KMS-11 (cell line): ENCODE measurements around the gene NPTX2.
"Not testable (repeated sequence)": the region's sequence is repeated elsewhere in the genome, so short reads cannot be mapped to it uniquely, and the experiment has no call there.

Experiments
- H2AFZ ChIP-seq: fragments of 200-600 bp; sonication (generic); 2 replicates; pipeline ENCODE4 v1.6.1; 2016; ENCODE audit warnings: antibody characterized with exemption, mixed run types, low read depth
- H3K27ac ChIP-seq: fragments of 200-600 bp; sonication (generic); 2 replicates; pipeline ENCODE4 v1.6.1; 2016; ENCODE audit warnings: mild to moderate bottlenecking, mixed run types
- H3K27me3 ChIP-seq: fragments of 200-600 bp; sonication (generic); 2 replicates; pipeline ENCODE4 v1.6.1; 2017; ENCODE audit warnings: mild to moderate bottlenecking, low read depth, mixed run types, moderate library complexity; ENCODE audit not compliant: insufficient read depth
- H3K36me3 ChIP-seq: fragments of 200-600 bp; sonication (generic); 2 replicates; pipeline ENCODE4 v1.6.1; 2017; ENCODE audit warnings: mild to moderate bottlenecking, mixed run types; ENCODE audit not compliant: insufficient read depth
- H3K4me1 ChIP-seq: fragments of 200-600 bp; sonication (generic); 2 replicates; pipeline ENCODE4 v1.6.1; 2016; ENCODE audit warnings: mild to moderate bottlenecking, low read depth, mixed run types; ENCODE audit not compliant: poor library complexity, severe bottlenecking
- H3K4me2 ChIP-seq: fragments of 200-600 bp; sonication (generic); 2 replicates; pipeline ENCODE4 v1.7.0; 2016; ENCODE audit warnings: mild to moderate bottlenecking, mixed run types
- H3K4me3 ChIP-seq: fragments of 200-600 bp; sonication (generic); IDR thresholded peaks from 2 replicates; pipeline ENCODE4 v1.6.1; 2017; ENCODE audit warnings: low read depth, low read length, mixed read lengths; ENCODE audit not compliant: insufficient read depth
- H3K79me2 ChIP-seq: fragments of 200-600 bp; sonication (generic); 2 replicates; pipeline ENCODE4 v1.6.1; 2016; ENCODE audit warnings: low read depth, mixed run types; ENCODE audit not compliant: insufficient read depth
- H3K9ac ChIP-seq: fragments of 200-600 bp; sonication (generic); 2 replicates; pipeline ENCODE4 v1.6.1; 2016; ENCODE audit warnings: mild to moderate bottlenecking, mixed run types
- H4K20me1 ChIP-seq: fragments of 200-600 bp; sonication (generic); 2 replicates; pipeline ENCODE4 v1.6.1; 2016; ENCODE audit warnings: mild to moderate bottlenecking, mixed run types; ENCODE audit not compliant: insufficient read depth
- CTCF ChIP-seq: fragments of 200-600 bp; sonication (generic); conservative IDR thresholded peaks from 2 replicates; pipeline ENCODE4 v1.6.1; 2017; ENCODE audit warnings: low read depth, mild to moderate bottlenecking, antibody characterized with exemption, low read length, moderate library complexity, mixed read lengths

NPTX2 gene

GRCh38 chr7:98571006-98571405 lies 46.1 kb upstream of the NPTX2 start:
- Histone ChIP-seq H3K27me3 (no peaks in the 10 kb centered on the region), H3K4me3 (no peak overlapping the region), H3K79me2 (no peaks in the 10 kb centered on the region), H4K20me1 (no peaks in the 10 kb centered on the region), H3K27ac (no peak overlapping the region), H3K36me3 (0 out of 2 replicates have a peak, but pooled peaks cover 3% of the 10 kb centered on the region), H2AFZ (no peak overlapping the region), H3K9ac (no peak overlapping the region), H3K4me2 (no peak overlapping the region), H3K4me1 (no peaks in the 10 kb centered on the region)
- TF ChIP-seq CTCF: no peak

- no peak overlapping the region for H3K4me2 ChIP-seq
- H3K4me3 ChIP-seq: no peak overlapping the region
- H3K27ac ChIP-seq: no peak overlapping the region
- H3K9ac ChIP-seq: no peak overlapping the region
- H3K36me3 ChIP-seq: 0 out of 2 replicates have a peak, but pooled peaks cover 3% of the 10 kb centered on the region
- no peaks in the 10 kb centered on the region for H3K27me3 ChIP-seq
- H3K4me1 ChIP-seq: no peaks in the 10 kb centered on the region
- H2AFZ ChIP-seq: no peak overlapping the region
- H3K79me2 ChIP-seq: no peaks in the 10 kb centered on the region
- H4K20me1 ChIP-seq: no peaks in the 10 kb centered on the region
- no peak for TF ChIP-seq CTCF
Observed at GRCh38 chr7:98571986-98572385, 45.1 kb upstream of the NPTX2 start.

- H3K79me2 ChIP-seq, H3K4me1 ChIP-seq, H3K9ac ChIP-seq, H3K4me3 ChIP-seq, H3K27me3 ChIP-seq, H2AFZ ChIP-seq, H3K36me3 ChIP-seq, H4K20me1 ChIP-seq, H3K27ac ChIP-seq, H3K4me2 ChIP-seq: not testable (repeated sequence)
Observed at GRCh38 chr7:98572716-98573115, 44.4 kb upstream of the NPTX2 start.

GRCh38 chr7:98573816-98574215 lies 43.3 kb upstream of the NPTX2 start:
- no peak overlapping the region for H3K4me2 ChIP-seq
- TF ChIP-seq CTCF: no peak
- no peaks in the 10 kb centered on the region for H3K27me3 ChIP-seq
- H2AFZ ChIP-seq: no peak overlapping the region
- no peaks in the 10 kb centered on the region for H3K79me2 ChIP-seq
- 0 out of 2 replicates have a peak, but pooled peaks cover 3% of the 10 kb centered on the region for H3K36me3 ChIP-seq
- H4K20me1 ChIP-seq: no peaks in the 10 kb centered on the region
- no peaks in the 10 kb centered on the region for H3K4me1 ChIP-seq
- no peak overlapping the region for H3K27ac ChIP-seq
- no peak overlapping the region for H3K9ac ChIP-seq
- no peak overlapping the region for H3K4me3 ChIP-seq

- Histone ChIP-seq H3K36me3 (0 out of 2 replicates have a peak, but pooled peaks cover 3% of the 10 kb centered on the region), H3K27me3 (no peaks in the 10 kb centered on the region), H3K79me2 (no peaks in the 10 kb centered on the region), H3K27ac (no peak overlapping the region), H4K20me1 (no peaks in the 10 kb centered on the region), H3K4me1 (no peaks in the 10 kb centered on the region), H3K4me2 (no peak overlapping the region), H2AFZ (no peak overlapping the region), H3K9ac (no peak overlapping the region), H3K4me3 (no peak overlapping the region)
- no peak for TF ChIP-seq CTCF
Observed at GRCh38 chr7:98575878-98576277, 41.2 kb upstream of the NPTX2 start.
